Gastroesophageal sphincter (tissue), 3 donors: Measurements from ENCODE around the gene TMEM170A.

ENCODE experiments used
- CTCF ChIP-seq, 4 experiments: fragments of 200-600 bp in 2 of 4; fragments of 450-650 bp in 2 of 4; sonication (generic) in 1 of 4; IDR thresholded peaks; one replicate each; pipeline ENCODE4 v1.5.1; 2017 to 2019; ENCODE audit warnings: antibody characterized with exemption in 4 of 4, mild to moderate bottlenecking in 2 of 4, moderate library complexity in 2 of 4
- EP300 ChIP-seq: sonication (generic); formaldehyde crosslinking; IDR thresholded peaks from one replicate; pipeline ENCODE4 v1.6.1; 2017; ENCODE audit warnings: antibody characterized with exemption, mild to moderate bottlenecking
- POLR2A ChIP-seq, 2 donors: fragments of 450-650 bp; IDR thresholded peaks; one replicate each; pipeline ENCODE4 v1.6.1; 2017; ENCODE audit warnings: antibody characterized with exemption in 2 of 2, mild to moderate bottlenecking in 2 of 2, moderate library complexity in 1 of 2
- POLR2AphosphoS5 ChIP-seq: sonication (generic); formaldehyde crosslinking; IDR thresholded peaks from one replicate; pipeline ENCODE4 v1.6.1; 2017; ENCODE audit warnings: antibody characterized with exemption

DNA sequence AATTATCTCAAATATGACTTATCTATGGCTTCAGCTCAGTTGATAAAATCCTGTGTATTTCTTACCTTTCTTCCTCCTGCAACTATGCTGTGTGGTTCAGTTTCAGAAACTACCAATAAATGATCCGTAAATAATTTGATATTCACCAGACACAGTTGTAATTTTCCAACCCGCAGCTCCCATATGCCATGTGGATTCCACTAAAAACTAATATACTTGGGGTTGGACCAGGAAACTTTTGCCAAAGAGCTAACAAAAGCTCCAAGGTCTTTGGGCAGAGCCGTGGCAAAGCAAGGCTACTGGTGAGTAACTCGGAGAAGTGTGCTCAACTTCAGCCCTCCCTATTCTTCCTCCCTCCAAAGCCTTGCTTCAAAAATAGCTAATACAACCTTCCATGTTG lies 33.1 kb upstream of the TMEM170A start:
- TF ChIP-seq CTCF (IDR thresholded peaks at IDR 0.05) (no peak), EP300 (no peak), POLR2A (IDR thresholded peaks at IDR 0.05) (no peak), POLR2AphosphoS5 (no peak)
